ENCODE measurements around the gene RPS14. TPM values are rescaled to one million over a fixed set of nuclear protein-coding genes. Genes with fewer than 3 reads are reported as not detected.
A peak's percentile ranks its signal among the peaks of the same experiment; 100 is the strongest.
"Not testable (repeated sequence)": the region's sequence is repeated elsewhere in the genome, so short reads cannot be mapped to it uniquely, and the experiment has no call there.

RPS14 gene
- total RNA-seq, 2 experiments from 2014 or later = 4,594 to 4,738 TPM

DNA sequence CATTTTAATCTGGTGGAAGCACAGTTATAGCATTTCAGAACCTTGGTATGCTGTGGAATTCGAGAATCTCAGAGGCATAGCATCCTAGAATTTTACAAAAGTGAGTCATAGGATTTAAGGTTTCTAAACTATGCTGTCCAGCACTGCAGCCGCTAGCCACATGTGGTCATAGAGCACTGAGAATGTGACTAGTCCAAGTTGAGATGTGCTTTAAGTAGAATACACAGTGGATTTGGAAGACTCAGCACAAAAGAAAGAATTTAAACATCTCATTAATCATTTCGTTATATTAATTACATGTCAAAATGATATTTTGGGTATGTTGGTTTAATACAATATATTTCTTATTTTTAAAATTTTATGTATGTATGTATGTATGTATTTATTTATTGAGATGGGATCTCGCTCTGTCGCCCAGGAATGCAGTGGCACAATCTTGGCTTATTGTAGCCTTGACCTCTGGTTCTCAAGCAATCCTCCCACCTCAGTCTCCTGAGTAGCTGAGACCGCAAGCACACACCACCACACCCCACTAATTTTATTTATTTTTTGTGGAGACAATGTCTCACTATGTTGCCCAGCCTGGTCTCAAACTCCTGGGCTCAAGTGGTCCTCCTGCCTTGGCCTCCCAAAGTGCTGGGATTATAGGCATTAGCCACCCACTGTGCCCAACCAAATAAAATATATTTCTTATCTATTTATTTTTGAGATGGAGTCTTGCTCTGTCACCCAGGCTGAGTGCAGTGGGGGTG, 20.4 kb upstream of the RPS14 start:
- intact Hi-C loops (cut with micrococcal nuclease) = no loop called here
- DNase-seq = no peak
- CTCF ChIA-PET = no interaction called here
- H3K36me3 Mint-ChIP-seq (ENCODE audit: low read depth) = no peaks in the 10 kb centered on the region
- H3K4me1 Mint-ChIP-seq (ENCODE audit: low read depth) = no peaks in the 10 kb centered on the region
- H3K4me3 Mint-ChIP-seq = no peak overlapping the region
- H3K27me3 Mint-ChIP-seq (ENCODE audit: low read depth) = no peaks in the 10 kb centered on the region
- H3K9me3 Mint-ChIP-seq = no peaks in the 10 kb centered on the region
- H3K27ac Mint-ChIP-seq = no peak overlapping the region

DNA sequence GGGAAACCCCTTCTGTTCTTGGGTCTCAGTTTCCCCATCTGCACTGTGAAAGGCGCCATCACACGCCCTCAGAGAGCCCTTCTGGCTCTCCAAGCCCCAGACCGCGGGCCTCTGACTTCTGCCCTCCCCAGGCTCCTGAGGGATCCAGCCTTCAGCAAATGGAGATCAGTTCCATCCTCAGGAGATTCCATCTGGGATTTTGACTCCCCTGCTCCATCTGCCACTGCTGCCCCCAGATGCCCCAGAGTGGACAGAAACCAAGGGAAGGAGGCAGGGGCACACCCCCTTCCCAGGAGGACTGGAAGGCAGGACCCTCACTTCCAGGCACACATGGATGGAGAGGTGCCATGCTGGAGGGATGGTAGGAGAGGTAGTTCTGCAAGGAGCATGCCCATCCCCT, 18.7 kb upstream of the RPS14 start:
- Mint-ChIP-seq H3K27ac (no peak overlapping the region), H3K9me3 (no peaks in the 10 kb centered on the region), H3K4me3 (no peak overlapping the region), H3K36me3 (ENCODE audit: low read depth) (no peaks in the 10 kb centered on the region), H3K27me3 (ENCODE audit: low read depth) (no peaks in the 10 kb centered on the region), H3K4me1 (ENCODE audit: low read depth) (no peaks in the 10 kb centered on the region)
- CTCF ChIA-PET = interaction anchor here (0.6 kb wide), 1 partner anchor 380 kb away, joined by 3 read pairs; no protein-coding TSS in a partner anchor
- intact Hi-C loops (cut with micrococcal nuclease) = no loop called here
- DNase-seq = no peak

GRCh38 chr5:150465927-150466326, 16.4 kb upstream of the RPS14 start:
- CTCF ChIA-PET = no interaction called here
- DNase-seq = no peak
- H3K4me3 Mint-ChIP-seq = no peak overlapping the region
- intact Hi-C loops (cut with micrococcal nuclease) = no loop called here
- H3K27me3 Mint-ChIP-seq (ENCODE audit: low read depth) = no peaks in the 10 kb centered on the region
- no peaks in the 10 kb centered on the region for H3K9me3 Mint-ChIP-seq
- H3K4me1 Mint-ChIP-seq (ENCODE audit: low read depth) = peaks cover 4% of the 10 kb centered on the region
- no peak overlapping the region for H3K27ac Mint-ChIP-seq
- H3K36me3 Mint-ChIP-seq (ENCODE audit: low read depth) = no peaks in the 10 kb centered on the region

DNA sequence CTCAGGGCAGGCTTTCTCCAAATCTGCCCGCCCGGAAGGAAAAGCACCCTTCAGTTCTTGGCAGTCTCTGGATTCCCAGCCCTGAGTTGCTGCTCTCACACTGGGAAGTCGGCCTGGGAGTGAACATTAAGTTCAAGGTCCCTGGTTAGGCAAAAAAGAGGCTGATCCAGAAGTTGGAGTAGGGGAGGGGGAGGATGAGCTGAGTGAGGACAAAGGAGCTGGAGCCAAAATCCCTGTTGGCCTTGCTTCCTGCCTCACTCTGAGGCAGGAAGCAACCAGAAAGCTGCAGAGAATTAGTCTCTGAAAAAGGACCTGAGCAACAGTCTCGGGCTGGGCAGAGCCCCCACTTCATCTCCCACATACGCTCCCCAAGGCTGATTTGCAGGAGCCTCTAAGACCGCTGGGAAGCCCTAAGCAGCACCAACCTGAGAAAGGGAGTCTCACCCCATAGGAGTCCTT, 15.0 kb upstream of the RPS14 start:
- Mint-ChIP-seq H3K4me3 (no peak overlapping the region), H3K36me3 (ENCODE audit: low read depth) (no peaks in the 10 kb centered on the region), H3K27me3 (ENCODE audit: low read depth) (no peaks in the 10 kb centered on the region), H3K9me3 (no peaks in the 10 kb centered on the region), H3K4me1 (ENCODE audit: low read depth) (peaks cover 10% of the 10 kb centered on the region), H3K27ac (no peak overlapping the region)
- CTCF ChIA-PET = interaction anchor here (0.6 kb wide), 3 partner anchors 9 to 382 kb away, joined by 3 to 4 read pairs (median 4); partner anchors contain the start of gene IRGM
- intact Hi-C loops (cut with micrococcal nuclease) = no loop called here
- DNase-seq = no peak

DNA sequence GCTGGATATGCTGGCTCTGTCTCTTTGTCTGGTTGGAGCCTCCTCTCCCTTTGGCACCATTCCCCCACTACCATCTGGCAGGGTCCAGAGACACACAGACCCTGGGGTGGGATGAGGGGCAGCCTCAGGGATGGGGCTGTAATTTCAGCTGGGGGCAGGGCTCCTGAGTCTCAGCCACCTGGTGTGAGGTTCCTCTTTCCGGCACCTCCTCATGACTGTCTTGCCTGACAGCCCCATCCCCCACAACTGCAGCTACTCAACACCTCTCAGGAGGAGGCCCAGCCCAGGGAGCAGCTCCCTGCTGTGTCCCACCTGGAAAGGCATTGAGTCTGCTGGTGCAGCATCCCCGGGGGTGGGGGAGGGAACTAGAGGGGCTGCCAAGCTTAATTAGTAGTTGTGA, 11.7 kb upstream of the RPS14 start:
- peaks cover 32% of the 10 kb centered on the region for H3K4me1 Mint-ChIP-seq (ENCODE audit: low read depth)
- H3K36me3 Mint-ChIP-seq (ENCODE audit: low read depth) = no peaks in the 10 kb centered on the region
- intact Hi-C loops (cut with micrococcal nuclease) = loop anchor here (2.0 kb wide), 1 partner anchor 240 kb away; the partner anchor contains the start of gene RBM22
- no peak overlapping the region for H3K27ac Mint-ChIP-seq
- H3K4me3 Mint-ChIP-seq = no peak overlapping the region
- CTCF ChIA-PET = interaction anchor here (1.5 to 6.3 kb wide), 3 partner anchors 11 to 196 kb away, joined by 3 to 46 read pairs (median 28); partner anchors contain the start of gene RPS14
- H3K27me3 Mint-ChIP-seq (ENCODE audit: low read depth) = no peaks in the 10 kb centered on the region
- H3K9me3 Mint-ChIP-seq = no peaks in the 10 kb centered on the region
- DNase-seq = peak; percentile 59

DNA sequence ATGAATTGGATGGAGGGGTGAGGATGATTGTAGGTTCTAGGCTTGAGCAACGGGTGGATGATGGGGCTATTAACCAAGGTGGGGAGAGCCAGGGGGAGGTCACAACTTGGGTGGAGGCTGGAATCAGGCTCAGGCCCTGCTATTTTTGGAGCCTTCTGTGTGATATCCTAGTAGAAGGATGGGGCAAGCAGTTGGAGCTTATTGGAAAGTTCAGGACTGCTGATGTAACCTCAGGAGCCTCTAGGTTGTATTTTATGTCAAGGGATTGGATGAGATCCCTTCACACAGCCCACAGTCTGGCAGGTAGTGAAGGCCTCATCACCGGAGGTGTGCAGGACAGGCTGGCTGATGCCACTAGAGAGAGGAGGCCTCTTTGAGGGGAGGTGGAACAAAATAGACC, 11.2 kb upstream of the RPS14 start:
- CTCF ChIA-PET = interaction anchor here (0.6 to 6.3 kb wide), 5 partner anchors 11 to 1007 kb away, joined by 3 to 46 read pairs (median 4); partner anchors contain the start of genes RBM22 and RPS14
- H3K27ac Mint-ChIP-seq = peak overlapping the region; percentile 51

GRCh38 chr5:150458802-150459557, 9.4 kb upstream of the RPS14 start:
- Mint-ChIP-seq H3K27me3 (ENCODE audit: low read depth) (no peaks in the 10 kb centered on the region), H3K36me3 (ENCODE audit: low read depth) (no peaks in the 10 kb centered on the region), H3K4me1 (ENCODE audit: low read depth) (peaks cover 32% of the 10 kb centered on the region), H3K4me3 (peak overlapping the region; percentile 45), H3K27ac (no peak overlapping the region), H3K9me3 (no peaks in the 10 kb centered on the region)
- peak; percentile 88 for DNase-seq
- intact Hi-C loops (cut with micrococcal nuclease) = loop anchor here (1.0 to 10.0 kb wide), 8 partner anchors 9 to 1316 kb away; partner anchors contain the start of gene G3BP1
- CTCF ChIA-PET = interaction anchor here (0.6 to 6.3 kb wide), 17 partner anchors 9 to 667 kb away, joined by 3 to 46 read pairs (median 4); partner anchors contain the start of genes CD74, IRGM and RPS14

More for the DNA sequence above, 11.2 kb upstream of the RPS14 start:
- peaks cover 32% of the 10 kb centered on the region for H3K4me1 Mint-ChIP-seq (ENCODE audit: low read depth)
- DNase-seq = no peak
- no peaks in the 10 kb centered on the region for H3K27me3 Mint-ChIP-seq (ENCODE audit: low read depth)
- no peaks in the 10 kb centered on the region for H3K9me3 Mint-ChIP-seq
- H3K4me3 Mint-ChIP-seq = no peak overlapping the region
- intact Hi-C loops (cut with micrococcal nuclease) = loop anchor here (2.0 kb wide), 1 partner anchor 240 kb away; the partner anchor contains the start of gene RBM22
- no peaks in the 10 kb centered on the region for H3K36me3 Mint-ChIP-seq (ENCODE audit: low read depth)

GRCh38 chr5:150457562-150458240, 8.2 kb upstream of the RPS14 start:
- intact Hi-C loops (cut with micrococcal nuclease) = loop anchor here (1.0 to 10.0 kb wide), 7 partner anchors 7 to 1317 kb away; partner anchors contain the start of gene G3BP1
- DNase-seq = peak; percentile 7
- peak overlapping the region; percentile 17 for H3K27ac Mint-ChIP-seq
- H3K27me3 Mint-ChIP-seq (ENCODE audit: low read depth) = no peaks in the 10 kb centered on the region
- H3K4me1 Mint-ChIP-seq (ENCODE audit: low read depth) = peaks cover 32% of the 10 kb centered on the region
- peak overlapping the region; percentile 37 for H3K4me3 Mint-ChIP-seq
- H3K36me3 Mint-ChIP-seq (ENCODE audit: low read depth) = no peaks in the 10 kb centered on the region
- H3K9me3 Mint-ChIP-seq = no peaks in the 10 kb centered on the region
- CTCF ChIA-PET = interaction anchor here (0.6 to 6.3 kb wide), 13 partner anchors 12 to 393 kb away, joined by 3 to 46 read pairs (median 5); partner anchors contain the start of genes IRGM and RBM22

GRCh38 chr5:150457121-150457520, 7.6 kb upstream of the RPS14 start:
- Mint-ChIP-seq H3K36me3 (ENCODE audit: low read depth) (no peaks in the 10 kb centered on the region), H3K4me3 (no peak overlapping the region)
- intact Hi-C loops (cut with micrococcal nuclease) = loop anchor here (1.0 to 10.0 kb wide), 4 partner anchors 390 to 1318 kb away; partner anchors contain the start of gene G3BP1

DNA sequence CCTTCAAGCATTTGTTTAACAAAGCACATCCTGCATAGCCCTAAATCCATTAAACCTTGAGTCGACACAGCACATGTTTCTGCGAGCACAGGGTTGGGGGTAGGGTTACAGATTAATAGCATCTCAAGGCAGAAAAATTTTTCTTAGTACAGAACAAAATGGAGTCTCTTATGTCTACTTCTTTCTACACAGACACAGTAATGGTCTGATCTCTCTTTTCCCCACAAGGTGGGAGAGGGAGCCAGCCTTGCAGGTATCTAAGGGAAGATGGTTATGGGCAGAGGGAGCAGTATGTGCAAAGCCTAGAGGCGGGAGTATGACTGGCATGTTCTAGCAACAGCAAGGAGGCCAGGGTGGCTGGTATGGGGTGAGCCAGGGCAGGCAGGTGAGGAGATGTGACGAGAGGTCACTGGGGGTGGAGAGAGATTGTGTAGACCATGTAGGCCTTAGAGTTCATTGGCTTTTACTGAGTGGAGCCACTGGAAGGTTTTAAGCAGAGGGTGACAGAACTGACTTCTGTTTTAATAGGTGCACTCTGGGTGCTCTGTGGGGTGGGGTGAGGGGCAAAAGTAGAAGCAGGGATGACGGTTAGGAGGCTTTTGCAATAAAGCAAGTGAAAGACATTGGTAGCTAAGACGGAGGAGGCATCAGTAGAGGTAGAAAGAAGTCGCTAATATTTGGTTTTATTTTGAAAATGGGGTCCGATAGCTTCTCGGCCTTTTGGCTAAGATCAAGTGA, 5.1 kb upstream of the RPS14 start:
- Mint-ChIP-seq H3K36me3 (ENCODE audit: low read depth) (no peaks in the 10 kb centered on the region), H3K4me1 (ENCODE audit: low read depth) (peaks cover 24% of the 10 kb centered on the region), H3K27ac (no peak overlapping the region), H3K4me3 (no peak overlapping the region), H3K9me3 (no peaks in the 10 kb centered on the region), H3K27me3 (ENCODE audit: low read depth) (no peaks in the 10 kb centered on the region)
- DNase-seq = no peak
- CTCF ChIA-PET = interaction anchor here (0.6 kb wide), 1 partner anchor 440 kb away, joined by 3 read pairs; no protein-coding TSS in a partner anchor
- intact Hi-C loops (cut with micrococcal nuclease) = loop anchor here (5.0 to 10.0 kb wide), 3 partner anchors 593 to 1320 kb away; partner anchors contain the start of gene G3BP1

More at GRCh38 chr5:150457121-150457520, 7.6 kb upstream of the RPS14 start:
- H3K9me3 Mint-ChIP-seq = no peaks in the 10 kb centered on the region
- H3K4me1 Mint-ChIP-seq (ENCODE audit: low read depth) = peaks cover 32% of the 10 kb centered on the region
- peak; percentile 28 for DNase-seq
- no peaks in the 10 kb centered on the region for H3K27me3 Mint-ChIP-seq (ENCODE audit: low read depth)
- CTCF ChIA-PET = interaction anchor here (0.7 to 6.3 kb wide), 11 partner anchors 14 to 712 kb away, joined by 3 to 46 read pairs (median 3); partner anchors contain the start of gene RBM22
- no peak overlapping the region for H3K27ac Mint-ChIP-seq

- DNase-seq; H3K27ac Mint-ChIP-seq; H3K4me3 Mint-ChIP-seq; H3K27me3 Mint-ChIP-seq (ENCODE audit: low read depth); H3K9me3 Mint-ChIP-seq; H3K36me3 Mint-ChIP-seq (ENCODE audit: low read depth); CTCF ChIA-PET: not testable (repeated sequence)
- intact Hi-C loops (cut with micrococcal nuclease) = loop anchor here (10.0 kb wide), 1 partner anchor 1321 kb away; the partner anchor contains the start of gene G3BP1
- H3K4me1 Mint-ChIP-seq (ENCODE audit: low read depth) = peaks cover 19% of the 10 kb centered on the region
These were observed 4.5 kb upstream of the RPS14 start for GRCh38 chr5:150454027-150454426.

Measured in activated naive CD4-positive, alpha-beta T cell treated with anti-CD3 and anti-CD28 coated beads for 36 hours (primary cell).